ENCODE results near the gene SLC2A5. TPM values are rescaled to one million over a fixed set of nuclear protein-coding genes. Genes with fewer than 3 reads are reported as not detected.

SLC2A5 gene
- total RNA-seq, 1 experiment from 2014 or later: not detected

- no peak for DNase-seq (ENCODE audit: low read depth)
These were observed 6.6 kb downstream of the SLC2A5 start for GRCh38 chr1:9062846-9063245.

- peak; percentile 27 for DNase-seq (ENCODE audit: low read depth)
These were observed 7.4 kb downstream of the SLC2A5 start for GRCh38 chr1:9062021-9062471.

GRCh38 chr1:9061252-9061960 is 8.0 kb downstream of the SLC2A5 start:
- DNase-seq (ENCODE audit: low read depth): no peak

GRCh38 chr1:9059891-9060744 is 9.3 kb downstream of the SLC2A5 start:
- DNase-seq (ENCODE audit: low read depth): no peak

GRCh38 chr1:9058465-9058864 is 11.0 kb downstream of the SLC2A5 start:
- no peak for DNase-seq (ENCODE audit: low read depth)

GRCh38 chr1:9057851-9058250 is 11.6 kb downstream of the SLC2A5 start:
- no peak for DNase-seq (ENCODE audit: low read depth)

GRCh38 chr1:9052272-9053049 is 17.0 kb downstream of the SLC2A5 start:
- DNase-seq (ENCODE audit: low read depth): no peak

- no peak for DNase-seq (ENCODE audit: low read depth)
These were observed 18.1 kb downstream of the SLC2A5 start for GRCh38 chr1:9051379-9051778.

GRCh38 chr1:9050803-9051202 is 18.6 kb downstream of the SLC2A5 start:
- no peak for DNase-seq (ENCODE audit: low read depth)

GRCh38 chr1:9048551-9048950 is 20.9 kb downstream of the SLC2A5 start:
- DNase-seq (ENCODE audit: low read depth): no peak

GRCh38 chr1:9047019-9047418 is 22.4 kb downstream of the SLC2A5 start:
- no peak for DNase-seq (ENCODE audit: low read depth)

GRCh38 chr1:9045861-9046510 is 23.4 kb downstream of the SLC2A5 start:
- no peak for DNase-seq (ENCODE audit: low read depth)

- no peak for DNase-seq (ENCODE audit: low read depth)
These were observed 25.2 kb downstream of the SLC2A5 start for GRCh38 chr1:9044236-9044635.

GRCh38 chr1:9042272-9042671 is 27.2 kb downstream of the SLC2A5 start:
- no peak for DNase-seq (ENCODE audit: low read depth)

- no peak for DNase-seq (ENCODE audit: low read depth)
These were observed 28.2 kb downstream of the SLC2A5 start for GRCh38 chr1:9041116-9041779.

- no peak for DNase-seq (ENCODE audit: low read depth)
These were observed 28.8 kb downstream of the SLC2A5 start for GRCh38 chr1:9040659-9041030.

- no peak for DNase-seq (ENCODE audit: low read depth)
These were observed 29.4 kb downstream of the SLC2A5 start for GRCh38 chr1:9039761-9040658.

GRCh38 chr1:9038881-9039760 is 30.3 kb downstream of the SLC2A5 start:
- DNase-seq (ENCODE audit: low read depth): no peak

- no peak for DNase-seq (ENCODE audit: low read depth)
These were observed 31.1 kb downstream of the SLC2A5 start for GRCh38 chr1:9038338-9038650.

Measured in Daoy (cell line).